HG02798 (cell line): ENCODE measurements around the gene CLASP2.
"Not testable (repeated sequence)": the region's sequence is repeated elsewhere in the genome, so short reads cannot be mapped to it uniquely, and the experiment has no call there.

Experiments
- ATAC-seq: cut with Tn5 transposase; IDR thresholded peaks from one replicate; pipeline ENCODE4 v1.9.1; 2021; ENCODE audit warnings: mild to moderate bottlenecking; ENCODE audit not compliant: unreplicated experiment, poor library complexity

The CLASP2 gene

DNA sequence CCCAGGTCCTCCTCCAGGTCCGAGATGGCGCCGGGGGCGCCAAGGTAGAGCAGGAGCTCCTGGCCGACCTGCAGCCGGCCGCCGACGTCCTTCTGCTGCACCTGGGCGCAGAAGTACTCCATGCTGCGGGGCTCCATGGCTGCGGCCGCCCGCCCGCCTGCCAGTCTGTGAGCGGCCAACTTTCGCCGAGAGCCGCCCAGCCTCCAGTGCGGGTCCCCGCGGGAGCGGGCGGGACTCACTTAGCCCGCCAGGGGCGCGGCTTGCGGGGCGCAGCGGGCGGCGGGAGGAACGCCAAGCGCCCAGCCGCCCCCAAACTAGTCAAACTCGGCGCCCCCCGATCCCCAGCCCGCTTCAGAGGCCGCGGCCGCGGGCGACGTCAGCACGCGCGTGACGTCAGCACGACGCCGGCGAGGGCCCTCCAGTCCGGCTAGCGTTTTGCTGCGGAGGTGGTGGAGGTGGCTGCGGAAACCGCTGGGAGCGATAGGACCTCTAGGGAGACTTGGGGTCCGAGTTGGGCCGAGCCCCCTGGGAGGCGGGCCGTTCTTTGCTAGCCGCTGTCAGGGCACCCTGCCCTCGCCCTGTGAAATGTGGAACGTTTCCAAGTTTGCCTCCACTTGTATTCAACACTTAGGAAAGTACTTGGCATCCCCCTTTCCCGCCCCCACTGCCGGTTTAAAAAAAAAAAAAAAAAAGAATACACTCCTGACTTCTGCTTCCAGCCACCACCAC lies at the start of gene CLASP2:
TSS of gene CLASP2 (minus strand) at position 389 of the 729 bp plus-strand sequence. CDS start at position 137, 252 bp downstream.
- ATAC-seq = peak; percentile 97

- ATAC-seq = no peak
Measured at GRCh38 chr3:33758864-33759263, 40.8 kb upstream of the CLASP2 start.

DNA sequence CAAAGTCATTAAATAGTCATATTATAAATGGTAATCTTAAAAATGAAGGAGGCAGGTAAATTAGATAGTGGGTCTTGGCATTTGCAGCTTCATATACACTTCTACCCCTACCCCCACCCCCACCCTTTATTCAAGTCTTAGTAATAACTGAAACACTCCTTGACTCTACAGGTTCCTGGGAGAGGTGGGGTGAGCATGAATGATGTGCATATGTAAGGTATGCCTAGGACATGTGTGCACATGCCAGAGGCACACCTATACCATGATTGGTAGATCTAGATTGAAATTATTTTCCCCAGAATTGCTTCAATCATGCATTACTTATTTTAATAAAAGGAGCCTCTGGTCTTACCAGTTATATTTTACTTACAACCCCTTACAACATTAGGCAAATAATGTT lies 40.2 kb upstream of the CLASP2 start:
- no peak for ATAC-seq

- ATAC-seq = not testable (repeated sequence)
Measured at GRCh38 chr3:33754391-33754790, 36.3 kb upstream of the CLASP2 start.

DNA sequence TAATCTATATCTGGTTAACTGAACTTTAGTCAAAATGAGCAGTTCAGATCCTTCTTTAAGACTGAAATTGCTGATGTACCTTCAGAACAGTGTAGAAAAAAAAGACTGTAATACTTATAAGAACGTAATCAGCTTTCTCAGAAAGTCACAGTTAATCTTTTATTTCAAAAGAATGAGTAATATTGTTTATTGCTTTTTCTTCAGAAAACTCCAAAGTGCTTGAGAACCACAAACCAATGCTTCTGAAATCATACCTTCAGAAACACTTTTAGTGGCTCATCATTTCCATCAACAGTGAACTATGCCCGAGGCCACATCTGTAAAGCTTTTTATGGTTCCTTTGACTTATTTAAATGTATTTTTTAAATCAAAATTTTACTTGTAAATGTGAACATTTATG lies 33.3 kb upstream of the CLASP2 start:
- no peak for ATAC-seq

- ATAC-seq = no peak
Measured at GRCh38 chr3:33750211-33750548, 32.1 kb upstream of the CLASP2 start.

GRCh38 chr3:33749546-33750210 lies 31.6 kb upstream of the CLASP2 start:
- ATAC-seq = no peak

DNA sequence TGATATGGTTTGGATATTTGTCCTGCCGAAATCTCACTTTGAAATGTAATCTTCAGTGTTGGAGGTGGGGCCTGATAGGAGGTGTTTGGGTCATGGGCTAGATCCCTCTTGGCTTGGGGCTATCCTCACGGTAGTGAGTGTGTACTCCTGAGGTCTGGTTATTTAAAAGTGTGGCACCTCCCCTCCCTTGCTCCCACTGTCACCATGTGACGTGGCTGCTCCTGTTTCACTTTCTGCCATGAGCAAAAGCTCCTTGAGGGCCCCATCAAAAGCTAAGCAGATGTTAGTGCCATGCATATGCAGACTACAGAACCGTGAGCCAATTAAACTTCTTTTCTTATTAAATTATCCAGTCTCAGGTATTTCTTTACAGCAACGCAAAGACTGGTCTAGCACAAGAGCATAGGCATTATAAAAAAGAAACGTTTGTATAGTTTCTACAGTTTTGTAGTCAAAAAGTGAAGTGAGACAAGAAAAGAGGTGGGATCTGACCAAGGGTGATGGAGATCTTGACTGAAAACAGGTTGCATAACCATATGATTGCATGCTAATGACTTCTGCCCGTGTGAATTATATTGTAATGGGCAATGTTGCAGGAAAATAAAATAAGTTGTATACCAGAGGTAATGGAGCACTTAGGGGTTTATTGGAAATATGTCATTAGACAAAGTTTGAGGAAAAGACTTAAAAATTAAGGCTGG lies 28.5 kb upstream of the CLASP2 start:
- ATAC-seq = peak; percentile 76

- no peak for ATAC-seq
Measured at GRCh38 chr3:33737146-33737545, 19.1 kb upstream of the CLASP2 start.

DNA sequence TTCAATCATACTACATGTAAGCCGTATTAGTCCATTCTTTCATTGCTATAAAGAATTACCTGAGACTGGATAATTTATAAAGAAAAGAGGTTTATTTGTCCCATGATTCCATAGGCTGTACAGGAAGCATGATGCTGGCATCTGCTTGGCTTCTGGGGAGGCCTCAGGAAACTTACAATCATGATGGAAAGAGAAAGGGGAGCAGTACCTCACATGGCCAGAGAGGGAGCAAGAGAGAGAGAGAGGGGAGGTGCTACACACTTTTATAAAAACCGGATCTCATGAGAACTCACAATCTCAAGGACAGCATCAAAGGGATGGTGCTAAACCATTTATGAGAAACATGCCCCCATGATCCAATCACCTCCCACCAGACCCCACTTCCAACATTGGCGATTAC lies 14.3 kb upstream of the CLASP2 start:
- ATAC-seq = no peak

- ATAC-seq = peak; percentile 88
Measured at GRCh38 chr3:33729993-33730392, 11.9 kb upstream of the CLASP2 start.

DNA sequence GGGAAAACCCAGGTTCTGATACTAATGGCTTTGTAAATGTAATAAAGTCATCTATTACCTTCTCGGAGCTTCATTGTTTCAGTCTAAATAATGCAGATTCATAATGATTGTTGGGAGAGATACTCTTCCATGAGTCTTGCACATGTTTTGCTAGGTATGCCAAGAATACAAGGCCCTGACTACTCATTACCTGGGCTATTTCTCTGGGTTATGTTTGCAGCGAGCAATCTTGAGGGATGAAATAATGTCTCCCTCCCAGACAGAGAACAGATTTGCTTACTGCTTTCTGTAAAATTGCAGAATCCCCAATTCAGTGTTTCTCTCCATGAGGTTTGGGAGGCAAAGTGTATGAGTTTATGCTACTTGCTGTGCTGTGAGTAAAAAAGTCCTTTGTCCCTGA lies 6.2 kb upstream of the CLASP2 start:
- no peak for ATAC-seq

- no peak for ATAC-seq
Measured at GRCh38 chr3:33722626-33723370, 4.7 kb upstream of the CLASP2 start.

DNA sequence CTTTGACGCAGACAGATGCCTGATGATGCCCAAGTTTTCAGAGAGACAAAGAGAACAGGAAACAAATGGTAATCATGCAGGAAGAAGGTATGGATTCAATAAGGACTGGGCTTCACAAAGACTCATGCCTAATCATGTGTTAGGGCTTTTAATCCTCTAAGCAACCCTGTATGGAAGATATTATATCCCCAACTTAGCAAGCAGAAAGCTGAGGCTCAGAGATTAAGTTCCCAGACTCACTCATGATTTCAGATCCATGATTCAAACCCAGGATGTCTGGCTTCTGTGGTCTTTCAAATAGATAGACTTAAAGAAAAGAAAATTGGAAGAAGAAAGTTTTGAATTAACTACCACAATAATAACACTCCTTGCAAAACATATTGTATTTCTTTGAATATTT lies 4.1 kb upstream of the CLASP2 start:
- ATAC-seq = no peak

- no peak for ATAC-seq
Measured at GRCh38 chr3:33718595-33718907, 497 bp upstream of the CLASP2 start.

GRCh38 chr3:33717616-33717865 lies 513 bp downstream of the CLASP2 start:
- peak; percentile 59 for ATAC-seq

- no peak for ATAC-seq
Measured at GRCh38 chr3:33716227-33716626, 1.8 kb downstream of the CLASP2 start.

DNA sequence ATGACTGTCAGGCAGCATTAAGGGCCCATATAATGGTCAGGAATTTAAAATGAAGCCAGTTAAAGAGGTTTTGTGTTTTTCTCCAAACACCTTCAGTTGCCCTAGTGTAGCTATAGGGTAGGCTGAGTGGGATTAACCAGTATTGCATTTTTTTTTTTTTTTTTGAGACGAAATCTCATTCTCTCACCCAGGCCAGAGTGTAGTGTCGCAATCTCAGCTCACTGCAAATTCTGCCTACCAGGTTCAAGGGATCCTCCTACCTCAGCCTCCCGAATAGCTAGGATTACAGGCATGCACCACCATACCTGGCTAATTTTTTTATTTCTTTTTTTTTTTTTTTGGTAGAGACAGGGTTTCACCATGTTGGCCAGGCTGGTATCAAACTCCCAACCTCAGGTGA lies 7.0 kb downstream of the CLASP2 start:
- ATAC-seq = no peak

DNA sequence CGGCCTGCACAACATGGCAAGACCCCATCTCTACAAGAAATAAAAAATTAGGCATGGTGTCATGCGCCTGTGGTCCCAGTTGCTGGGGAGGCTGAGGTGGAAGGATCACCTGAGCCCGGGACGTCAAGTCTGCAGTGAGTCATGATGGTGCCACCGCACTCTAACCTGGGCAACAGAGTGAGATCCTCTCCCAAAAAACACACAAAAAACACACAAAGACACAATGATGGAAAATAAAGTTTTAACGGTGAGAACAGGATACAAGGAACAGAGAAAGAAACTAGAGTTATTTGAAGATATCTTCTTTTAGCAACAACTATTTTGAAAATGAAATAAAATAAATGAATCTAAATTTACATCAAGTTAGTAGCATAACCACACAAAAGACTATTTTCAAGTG lies 12.0 kb downstream of the CLASP2 start:
- no peak for ATAC-seq

DNA sequence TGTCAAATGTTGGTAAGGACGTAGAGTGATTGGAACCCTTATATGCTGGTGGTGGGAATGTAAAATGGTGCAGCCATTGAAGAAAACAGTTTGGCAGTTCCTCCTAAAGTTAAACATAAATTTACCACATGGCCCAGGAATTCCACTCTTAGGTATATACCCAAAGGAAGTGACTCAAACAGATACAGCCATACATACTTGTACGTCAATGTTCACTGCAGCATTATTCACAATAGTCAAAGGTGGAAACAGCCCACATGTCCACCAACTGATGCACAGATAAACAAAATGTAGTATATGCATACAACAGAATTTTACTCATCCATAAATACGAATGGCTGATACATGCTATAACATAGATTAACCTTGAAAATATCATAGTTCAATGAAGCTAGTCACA lies 13.2 kb downstream of the CLASP2 start:
- no peak for ATAC-seq

DNA sequence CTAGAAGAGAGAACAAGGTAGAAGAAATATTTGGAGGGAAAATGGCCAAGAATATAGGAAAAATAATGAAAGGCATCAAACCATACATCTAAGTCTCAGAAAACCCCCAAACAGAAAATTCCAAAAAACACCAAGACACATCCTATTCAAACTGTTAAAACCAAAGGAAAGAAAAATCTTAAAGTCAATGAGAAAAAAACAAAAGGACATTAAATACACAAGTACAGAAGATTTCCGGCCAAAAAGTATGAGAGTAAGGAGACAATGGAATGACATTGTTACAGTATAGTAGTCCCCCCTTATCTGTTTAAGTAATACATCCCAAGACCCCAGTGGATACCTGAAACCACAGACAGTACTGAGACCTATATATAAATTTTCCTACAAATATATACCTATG lies 18.8 kb downstream of the CLASP2 start:
- no peak for ATAC-seq
